Lower leg skin (tissue), 3 donors: Measurements from ENCODE around the gene STRN.

ENCODE experiments used
- POLR2A ChIP-seq, 2 donors: fragments of 450-650 bp; IDR thresholded peaks; one replicate each; pipeline ENCODE4 v1.6.1; 2016 to 2017; ENCODE audit warnings: antibody characterized with exemption in 2 of 2, mild to moderate bottlenecking in 1 of 2, moderate library complexity in 1 of 2
- TF ChIP-seq, protein P1 (sequence below), 3 donors: fragments of 450-650 bp; IDR thresholded peaks; one replicate each; pipeline ENCODE4 v1.5.1; 2016; ENCODE audit warnings: antibody characterized with exemption in 3 of 3, mild to moderate bottlenecking in 3 of 3, moderate library complexity in 2 of 3

DNA sequence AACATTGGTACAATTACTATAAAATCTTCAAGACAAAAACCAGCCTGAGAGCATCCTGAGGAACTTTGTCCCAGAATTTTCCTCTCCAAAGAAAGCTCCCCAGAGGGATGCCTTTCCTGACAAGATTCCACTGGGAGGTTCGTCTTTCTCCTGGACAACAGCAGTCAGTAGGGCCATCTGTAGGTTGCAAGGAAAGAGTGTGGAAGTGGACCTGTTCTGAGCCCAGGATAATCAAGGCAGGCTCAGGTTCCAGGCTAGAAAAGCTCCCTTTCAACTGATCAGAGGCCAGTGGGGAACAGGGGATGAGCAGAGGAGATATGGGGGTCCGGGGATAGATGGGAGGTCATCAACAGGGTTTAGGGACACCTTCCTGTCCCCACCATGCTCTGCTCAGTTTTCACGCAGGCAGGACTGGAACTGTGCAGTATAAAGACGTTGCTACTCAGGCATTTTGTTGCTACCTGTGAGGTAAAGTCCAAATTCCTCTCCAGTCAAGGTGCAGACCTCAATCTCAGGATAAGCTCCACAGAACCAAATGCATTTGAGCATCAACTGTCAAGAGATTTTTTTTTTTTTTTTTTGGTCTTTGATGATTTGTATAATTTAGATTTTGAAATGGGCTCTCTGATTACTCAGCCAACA, 126.2 kb downstream of the STRN start:
- TF ChIP-seq, protein P1, sequence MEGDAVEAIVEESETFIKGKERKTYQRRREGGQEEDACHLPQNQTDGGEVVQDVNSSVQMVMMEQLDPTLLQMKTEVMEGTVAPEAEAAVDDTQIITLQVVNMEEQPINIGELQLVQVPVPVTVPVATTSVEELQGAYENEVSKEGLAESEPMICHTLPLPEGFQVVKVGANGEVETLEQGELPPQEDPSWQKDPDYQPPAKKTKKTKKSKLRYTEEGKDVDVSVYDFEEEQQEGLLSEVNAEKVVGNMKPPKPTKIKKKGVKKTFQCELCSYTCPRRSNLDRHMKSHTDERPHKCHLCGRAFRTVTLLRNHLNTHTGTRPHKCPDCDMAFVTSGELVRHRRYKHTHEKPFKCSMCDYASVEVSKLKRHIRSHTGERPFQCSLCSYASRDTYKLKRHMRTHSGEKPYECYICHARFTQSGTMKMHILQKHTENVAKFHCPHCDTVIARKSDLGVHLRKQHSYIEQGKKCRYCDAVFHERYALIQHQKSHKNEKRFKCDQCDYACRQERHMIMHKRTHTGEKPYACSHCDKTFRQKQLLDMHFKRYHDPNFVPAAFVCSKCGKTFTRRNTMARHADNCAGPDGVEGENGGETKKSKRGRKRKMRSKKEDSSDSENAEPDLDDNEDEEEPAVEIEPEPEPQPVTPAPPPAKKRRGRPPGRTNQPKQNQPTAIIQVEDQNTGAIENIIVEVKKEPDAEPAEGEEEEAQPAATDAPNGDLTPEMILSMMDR (IDR thresholded peaks at IDR 0.05), result no peak
- no peak for TF ChIP-seq POLR2A (IDR thresholded peaks at IDR 0.05)
